Astrocyte of the spinal cord (primary cell): ENCODE measurements around the gene SPART.

Experiments used
- DNase-seq: peaks from one replicate; pipeline ENCODE4 v3.0.0; 2011; ENCODE audit warnings: low read depth, low spot score
- H3K4me3 ChIP-seq: 2 replicates; pipeline ENCODE4 v1.5.1; 2011; ENCODE audit warnings: low read depth, mild to moderate bottlenecking, low read length, moderate library complexity
- CTCF ChIP-seq: IDR thresholded peaks from 2 replicates; pipeline ENCODE4 v1.5.1; 2012; ENCODE audit warnings: low read depth, mild to moderate bottlenecking, low read length, inconsistent platforms
- in situ Hi-C: cut with HindIII; loops from 2 replicates; pipeline ENCODE4 v1.10.0; 2017; ENCODE audit warnings: low sequenced_read_pairs

SPART gene

GRCh38 chr13:36344173-36344572 is 2.0 kb downstream of the SPART start:
- no peak for DNase-seq
- no peak for TF ChIP-seq CTCF
- no peak overlapping the region for H3K4me3 ChIP-seq
- in situ Hi-C loops, result no loop called here

- in situ Hi-C loops, result no loop called here
- H3K4me3 ChIP-seq, result no peak overlapping the region
- TF ChIP-seq CTCF, result no peak
- DNase-seq, result no peak
These were observed 2.4 kb downstream of the SPART start for GRCh38 chr13:36343766-36344165.

GRCh38 chr13:36342715-36343114 is 3.5 kb downstream of the SPART start:
- no peak for DNase-seq
- H3K4me3 ChIP-seq, result no peak overlapping the region
- TF ChIP-seq CTCF, result no peak
- in situ Hi-C loops, result no loop called here

GRCh38 chr13:36341718-36342117 is 4.5 kb downstream of the SPART start:
- in situ Hi-C loops, result no loop called here
- H3K4me3 ChIP-seq, result no peak overlapping the region
- DNase-seq, result no peak
- no peak for TF ChIP-seq CTCF

GRCh38 chr13:36339600-36340155 is 6.5 kb downstream of the SPART start:
- TF ChIP-seq CTCF, result no peak
- no peak for DNase-seq
- in situ Hi-C loops, result no loop called here
- H3K4me3 ChIP-seq, result no peak overlapping the region

- no peak overlapping the region for H3K4me3 ChIP-seq
- no peak for TF ChIP-seq CTCF
- no peak for DNase-seq
- in situ Hi-C loops, result no loop called here
These were observed 8.1 kb downstream of the SPART start for GRCh38 chr13:36337938-36338641.
